Measurements from ENCODE around the gene HSD17B13.

GRCh38 chr4:87345139-87345538 lies 22.5 kb upstream of the HSD17B13 start:
- TF ChIP-seq POLR2A (IDR thresholded peaks at IDR 0.05; ENCODE audit: low read length) (no peak), GATA1 (IDR thresholded peaks at IDR 0.05; ENCODE audit: low read depth, low read length) (no peak)

All from erythroblast (primary cell).